ENCODE data around the gene DCBLD1.

Gene DCBLD1

GRCh38 chr6:117558818-117559217 lies 76.3 kb downstream of the DCBLD1 start:
- no peak for DNase-seq (ENCODE audit: low read depth)

DNA sequence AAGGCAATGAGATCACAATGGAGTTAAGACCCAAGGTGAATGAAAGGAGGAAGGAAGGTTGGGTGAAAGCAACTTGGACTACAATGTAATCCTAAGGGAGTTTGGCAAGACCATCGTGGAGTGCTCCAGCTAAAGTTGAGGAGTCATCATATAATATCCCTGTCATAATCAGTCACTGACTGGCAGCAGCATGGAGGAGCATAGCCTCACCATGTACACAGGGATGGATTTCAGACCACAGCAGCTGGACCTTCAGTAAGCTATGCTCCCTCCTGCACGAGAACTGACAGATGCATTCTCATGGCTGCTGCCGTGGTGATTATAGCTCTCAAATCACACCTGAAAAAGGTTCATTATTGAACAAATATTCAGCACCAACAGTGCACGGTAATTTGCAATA lies 76.8 kb downstream of the DCBLD1 start:
- DNase-seq (ENCODE audit: low read depth), result no peak

DNA sequence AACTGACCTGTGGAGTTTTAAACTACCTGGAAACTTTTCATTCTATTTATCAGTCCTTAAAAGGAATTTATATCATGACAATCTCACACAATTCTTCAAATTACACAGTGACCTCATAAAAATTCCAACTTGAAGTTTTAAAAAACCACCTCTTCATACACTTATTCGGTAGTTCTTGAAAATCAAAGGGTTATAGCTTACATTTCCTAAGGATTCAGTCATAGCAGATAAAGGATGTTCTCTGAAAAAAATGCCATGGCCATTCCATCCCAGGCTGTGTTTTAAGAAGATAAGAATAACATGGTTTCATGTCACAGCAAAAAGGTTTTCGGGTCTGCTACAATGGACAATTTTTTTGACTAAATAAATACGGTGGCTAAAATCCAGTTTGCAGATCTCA lies 78.7 kb downstream of the DCBLD1 start:
- no peak for DNase-seq (ENCODE audit: low read depth)

DNA sequence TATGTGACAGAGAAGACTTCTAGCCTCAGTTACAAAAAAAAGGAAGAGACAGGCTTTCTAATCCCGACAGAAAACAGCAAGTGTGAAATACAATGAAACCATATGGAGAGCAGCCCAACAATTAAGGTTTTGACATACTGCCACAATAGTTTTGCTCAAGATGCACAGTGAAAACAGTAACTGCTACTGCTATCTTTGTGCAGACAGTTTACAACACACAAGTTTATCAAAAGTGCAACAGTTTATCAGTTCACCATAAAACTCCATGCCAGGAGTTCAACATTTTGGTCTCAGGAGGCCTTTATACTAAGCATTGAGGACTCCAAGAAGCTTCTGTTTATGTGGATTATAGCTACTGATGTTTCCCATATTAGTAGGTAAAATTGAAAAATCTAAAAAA lies 82.2 kb downstream of the DCBLD1 start:
- DNase-seq (ENCODE audit: low read depth), result no peak

GRCh38 chr6:117568247-117568646 lies 85.8 kb downstream of the DCBLD1 start:
- DNase-seq (ENCODE audit: low read depth), result no peak

GRCh38 chr6:117568831-117569410 lies 86.4 kb downstream of the DCBLD1 start:
- no peak for DNase-seq (ENCODE audit: low read depth)

- no peak for DNase-seq (ENCODE audit: low read depth)
Observed at GRCh38 chr6:117573006-117573680, 90.7 kb downstream of the DCBLD1 start.

GRCh38 chr6:117574198-117574597 lies 91.7 kb downstream of the DCBLD1 start:
- DNase-seq (ENCODE audit: low read depth), result no peak

GRCh38 chr6:117585647-117586046 lies 103.2 kb downstream of the DCBLD1 start:
- no peak for DNase-seq (ENCODE audit: low read depth)

- no peak for DNase-seq (ENCODE audit: low read depth)
Observed at GRCh38 chr6:117590447-117590846, 108.0 kb downstream of the DCBLD1 start.

DNA sequence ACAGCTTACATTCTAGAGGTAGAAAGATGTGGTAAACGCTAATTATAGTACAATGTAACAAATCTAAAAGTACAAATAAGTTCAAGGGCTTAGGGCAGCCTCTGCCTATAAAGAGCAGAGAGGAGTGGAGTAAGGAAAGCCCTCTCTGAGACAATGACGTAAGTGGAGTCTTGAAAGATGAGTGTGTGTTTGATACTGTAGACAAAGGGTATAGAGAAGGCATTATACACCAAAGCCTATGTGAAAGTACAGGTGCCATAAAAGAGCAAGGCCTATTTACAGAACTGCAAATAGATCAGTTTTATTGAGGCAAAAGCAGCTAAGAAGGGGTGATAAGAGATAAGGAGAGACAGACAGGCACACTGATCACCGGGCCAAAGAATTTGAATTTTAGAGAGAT lies 108.9 kb downstream of the DCBLD1 start:
- no peak for DNase-seq (ENCODE audit: low read depth)

DNA sequence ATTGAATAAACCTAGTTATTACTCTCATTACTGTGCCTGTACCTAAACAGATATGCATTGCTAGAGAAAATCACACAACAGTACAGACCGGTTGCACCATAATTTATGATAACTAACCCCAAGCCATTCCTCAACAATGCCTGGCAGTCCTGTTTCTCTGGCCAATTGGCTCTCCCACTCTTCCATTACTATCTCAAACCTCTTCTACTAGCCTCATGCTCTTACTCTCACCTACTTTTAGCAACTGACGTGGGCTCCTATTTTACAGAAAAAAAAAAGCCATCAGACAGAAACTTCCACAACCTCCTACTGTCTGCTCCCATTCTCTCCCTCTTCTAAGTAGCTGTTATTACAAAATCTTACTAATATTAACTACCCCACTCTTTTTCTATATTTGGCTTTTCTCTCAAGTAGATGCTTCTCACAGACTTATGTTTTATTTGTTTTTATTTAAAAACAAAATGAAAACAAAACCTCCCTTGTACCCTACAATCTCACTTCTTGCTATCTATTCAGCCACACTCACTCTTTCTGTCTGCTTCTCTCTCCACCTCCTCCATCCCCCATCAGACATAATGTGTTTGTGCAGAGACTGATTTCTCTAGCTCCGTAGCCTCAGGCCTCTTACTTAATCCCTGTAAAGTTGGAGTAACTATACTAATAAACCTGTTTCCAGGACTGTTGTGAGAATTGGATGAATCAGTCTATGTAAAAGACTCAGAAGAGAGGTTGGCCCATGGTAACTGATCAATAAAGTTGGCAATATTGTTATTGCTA lies 110.7 kb downstream of the DCBLD1 start:
- no peak for DNase-seq (ENCODE audit: low read depth)

GRCh38 chr6:117595099-117595923 lies 112.8 kb downstream of the DCBLD1 start:
- DNase-seq (ENCODE audit: low read depth), result no peak

DNA sequence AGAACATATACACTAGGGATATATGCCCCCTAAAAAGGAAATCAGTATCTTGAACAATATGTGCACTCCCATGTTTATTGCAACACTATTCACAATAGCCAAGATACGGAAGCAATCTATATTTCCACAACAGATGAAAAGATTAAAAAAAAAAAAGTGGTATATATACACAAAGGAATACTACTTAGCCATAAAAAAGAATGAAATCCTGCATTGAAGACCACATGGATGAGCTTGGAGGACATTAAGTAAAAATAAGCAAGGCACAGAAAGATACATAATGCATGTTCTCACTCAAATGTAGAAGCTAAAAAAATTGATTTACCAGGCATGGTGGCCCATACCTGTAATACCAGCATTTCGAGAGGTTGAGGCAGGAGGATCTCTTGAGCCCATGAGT lies 115.3 kb downstream of the DCBLD1 start:
- DNase-seq (ENCODE audit: low read depth), result no peak

Data from stromal cell of bone marrow (primary cell).